NCI-H187 treated with DMSO at 0.1 percent for 48 hours (cell line): ENCODE measurements around the gene TEX14.
"Not testable (repeated sequence)": the region's sequence is repeated elsewhere in the genome, so short reads cannot be mapped to it uniquely, and the experiment has no call there.

Experiments used
- DNase-seq: peaks from one replicate; lab custom pipeline; 2025; lab: John Stamatoyannopoulos, UW

The TEX14 gene

GRCh38 chr17:58557981-58558380, 133.9 kb downstream of the TEX14 start:
- no peak for DNase-seq

DNA sequence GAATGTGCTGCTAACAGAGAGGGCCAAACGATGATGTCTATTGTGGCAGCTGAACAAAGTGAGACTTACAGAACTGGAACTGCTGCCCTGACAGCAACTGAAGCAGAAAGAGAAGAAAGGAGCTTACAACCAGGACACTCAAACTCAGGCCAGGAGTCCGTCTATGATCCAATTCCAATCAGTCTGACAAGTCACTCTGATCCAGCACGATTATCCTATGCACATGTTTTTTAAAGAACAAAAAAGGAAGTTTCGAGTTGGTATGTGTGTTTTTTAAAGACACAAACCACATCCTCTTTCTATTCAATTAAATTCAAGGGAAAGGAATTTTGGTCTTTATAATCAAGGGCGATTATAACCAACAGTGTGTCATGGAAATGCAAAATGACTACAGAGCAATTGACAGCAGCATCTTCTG, 135.0 kb downstream of the TEX14 start:
- DNase-seq = no peak

- DNase-seq = not testable (repeated sequence)
Observed at GRCh38 chr17:58555109-58555508, 136.7 kb downstream of the TEX14 start.

GRCh38 chr17:58541249-58541648, 150.6 kb downstream of the TEX14 start:
- DNase-seq = no peak

DNA sequence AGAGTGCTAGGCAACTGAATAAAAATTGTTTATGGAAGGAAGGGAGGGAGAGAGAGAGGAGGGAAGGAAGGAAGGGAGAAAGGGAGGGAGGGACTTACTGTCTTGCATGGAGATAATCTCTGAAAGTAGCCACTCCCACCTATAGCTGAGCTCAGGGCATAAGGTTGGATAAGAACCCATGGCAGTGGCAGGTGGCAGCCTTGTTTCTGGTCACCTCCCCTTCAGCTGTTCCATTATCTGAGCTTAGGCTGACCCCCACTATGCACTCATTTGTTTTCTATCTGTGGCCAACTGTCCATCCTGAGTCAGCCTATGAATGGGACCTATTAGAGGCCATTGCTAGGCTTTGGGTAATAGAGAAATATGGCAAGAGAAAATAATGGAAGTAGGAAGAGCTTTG, 152.1 kb downstream of the TEX14 start:
- DNase-seq = no peak

DNA sequence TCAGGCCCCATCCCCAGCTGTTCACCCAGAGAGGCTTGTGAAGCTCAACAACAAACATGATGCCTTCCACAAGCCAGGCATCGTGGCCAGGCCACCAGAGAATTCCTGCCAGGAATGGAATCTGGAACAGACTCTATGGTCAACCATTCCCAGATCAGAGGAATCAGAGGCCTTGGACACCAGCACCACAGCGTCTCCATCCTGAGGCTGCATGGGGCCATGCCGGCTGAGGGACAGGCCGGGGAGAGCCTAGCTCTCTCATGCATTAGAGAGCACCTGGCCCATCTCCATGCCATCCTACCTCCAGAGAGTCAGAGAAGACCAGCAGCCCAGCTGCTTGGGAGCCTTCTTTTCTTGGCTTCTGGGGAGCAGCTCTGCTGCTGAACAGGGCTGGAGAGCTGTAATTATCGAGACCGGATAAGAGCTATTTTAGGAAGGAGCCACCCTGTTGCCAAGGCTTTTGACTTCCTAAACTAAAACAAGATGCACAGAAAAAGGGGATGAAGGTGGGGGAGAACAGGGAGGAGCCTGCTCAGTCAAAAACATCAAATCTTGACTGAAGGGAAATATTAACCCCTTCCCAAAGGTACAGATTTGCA, 152.9 kb downstream of the TEX14 start:
- DNase-seq = no peak

- no peak for DNase-seq
Observed at GRCh38 chr17:58537266-58537665, 154.6 kb downstream of the TEX14 start.

GRCh38 chr17:58536542-58536941, 155.3 kb downstream of the TEX14 start:
- no peak for DNase-seq

DNA sequence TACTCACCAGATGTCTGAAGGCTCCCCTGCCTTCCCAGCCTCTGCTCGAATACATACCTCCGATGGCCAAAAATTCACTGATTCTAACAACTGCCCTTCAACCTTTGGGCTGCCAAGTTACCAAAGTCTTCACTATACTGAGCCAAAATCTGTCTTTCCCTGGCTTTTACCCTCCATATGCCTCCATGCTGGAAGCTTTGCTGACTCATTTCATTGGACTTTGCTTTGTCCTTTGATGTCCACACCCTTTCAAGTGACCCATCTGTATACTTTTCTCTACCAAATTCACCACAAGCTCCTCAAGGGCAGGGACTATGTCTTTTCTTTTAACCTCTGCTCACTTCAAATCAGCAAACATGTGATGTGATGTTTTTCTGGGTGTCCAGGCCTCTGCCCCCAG, 156.4 kb downstream of the TEX14 start:
- DNase-seq = no peak

- DNase-seq = no peak
Observed at GRCh38 chr17:58534901-58535421, 156.9 kb downstream of the TEX14 start.

DNA sequence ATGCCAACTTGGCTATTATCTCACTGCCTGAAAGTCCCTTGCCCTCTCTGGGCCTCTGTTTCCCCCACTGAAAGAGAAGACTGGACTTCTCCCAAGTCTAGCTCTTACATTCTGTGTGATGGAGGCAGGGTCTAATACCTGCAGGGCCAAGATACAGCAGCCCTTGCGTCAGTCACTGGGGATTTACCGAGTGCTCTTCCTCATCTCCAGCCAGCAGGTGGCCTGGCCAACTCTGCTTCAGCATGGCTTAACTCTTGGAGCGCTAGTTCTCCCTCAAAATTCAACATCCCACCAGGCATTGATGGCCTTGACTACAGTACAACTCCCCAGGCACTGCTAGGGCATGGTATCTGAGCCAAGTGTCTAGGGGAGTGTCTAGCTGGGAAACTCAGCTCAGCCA, 157.5 kb downstream of the TEX14 start:
- DNase-seq = no peak

GRCh38 chr17:58533616-58534188, 158.1 kb downstream of the TEX14 start:
- no peak for DNase-seq

DNA sequence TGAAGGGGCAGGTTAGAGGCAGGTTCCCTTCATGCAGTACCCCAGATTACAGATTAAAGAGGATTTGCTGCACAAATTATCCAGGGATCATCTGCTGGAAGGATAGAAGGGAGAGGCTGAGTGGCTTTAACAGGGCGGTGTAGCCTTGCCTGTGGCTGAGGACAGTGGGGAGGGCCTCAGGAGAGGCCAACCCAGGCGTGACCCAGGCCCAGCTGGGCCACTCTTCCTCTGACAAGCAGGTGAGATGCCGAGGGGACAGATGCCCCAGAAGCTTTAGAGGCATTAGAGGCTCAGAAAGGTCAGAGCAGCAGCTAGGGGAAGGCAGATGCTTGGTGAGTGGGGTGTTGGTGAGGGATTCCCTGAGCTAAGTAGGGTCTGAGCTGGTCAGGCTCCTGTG, 159.3 kb downstream of the TEX14 start:
- no peak for DNase-seq

GRCh38 chr17:58531661-58532554, 159.9 kb downstream of the TEX14 start:
- no peak for DNase-seq

- DNase-seq = no peak
Observed at GRCh38 chr17:58531122-58531521, 160.7 kb downstream of the TEX14 start.

DNA sequence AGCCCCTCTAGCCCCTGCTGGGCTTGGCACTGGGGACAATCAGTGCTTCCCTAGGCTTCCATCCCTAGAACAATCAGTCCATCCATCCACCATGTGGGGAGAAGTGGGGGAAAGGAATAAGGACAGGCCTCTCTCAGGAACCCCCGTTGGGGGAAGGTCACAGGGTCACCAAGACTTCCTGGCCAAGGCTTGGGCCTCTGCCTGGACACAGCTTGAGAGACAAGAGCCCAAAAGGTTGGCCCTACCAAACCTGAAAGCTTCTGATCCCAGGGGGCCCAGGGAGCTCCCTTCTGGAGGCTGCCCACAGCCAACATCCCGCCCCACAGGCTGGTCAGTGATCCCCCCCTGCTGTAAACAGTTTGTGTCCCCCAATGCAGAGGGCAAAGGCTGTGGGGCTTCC, 161.2 kb downstream of the TEX14 start:
- no peak for DNase-seq

GRCh38 chr17:58529275-58529674, 162.6 kb downstream of the TEX14 start:
- DNase-seq = no peak

DNA sequence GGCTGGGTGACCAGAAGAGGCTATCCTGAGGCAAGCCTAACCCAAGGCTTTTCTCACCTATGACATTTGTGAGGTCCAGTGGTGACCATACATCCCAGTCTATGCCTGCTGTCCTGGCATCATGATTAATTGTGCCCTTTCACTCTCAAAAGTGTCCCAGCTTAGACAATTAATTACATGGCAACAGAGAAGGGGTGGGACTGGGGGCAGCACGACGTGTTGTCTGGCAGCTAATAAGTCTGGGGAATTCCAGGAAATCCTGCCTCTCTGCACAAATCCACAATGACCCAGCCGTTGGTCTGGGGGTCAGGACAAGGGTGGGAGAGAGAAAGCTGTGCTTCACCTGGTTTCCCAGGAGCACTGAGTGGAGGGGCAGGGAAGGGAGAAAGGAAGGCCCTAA, 163.4 kb downstream of the TEX14 start:
- DNase-seq = no peak

GRCh38 chr17:58527949-58528348, 163.9 kb downstream of the TEX14 start:
- DNase-seq = no peak

DNA sequence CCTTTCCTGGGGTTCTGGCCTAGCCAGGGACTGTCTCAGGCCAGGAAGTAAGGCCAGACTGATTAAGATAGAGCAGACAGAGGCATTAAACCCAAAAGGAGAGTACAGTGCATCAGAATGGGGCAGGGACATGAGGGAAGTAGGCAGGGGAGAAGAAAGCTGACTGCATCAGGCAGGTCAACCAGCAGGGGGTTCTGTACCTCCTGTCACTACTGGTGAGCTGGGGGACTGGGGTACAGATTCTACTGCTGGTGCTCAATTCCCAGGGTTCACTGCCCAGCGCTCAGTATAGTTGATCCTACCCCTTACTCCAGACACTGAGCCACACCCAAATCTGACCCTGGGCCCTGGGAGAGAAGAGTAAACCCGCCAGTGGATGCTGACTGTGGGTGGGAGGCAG, 164.5 kb downstream of the TEX14 start:
- no peak for DNase-seq

GRCh38 chr17:58525239-58525638, 166.6 kb downstream of the TEX14 start:
- DNase-seq = no peak

- no peak for DNase-seq
Observed at GRCh38 chr17:58521680-58522079, 170.2 kb downstream of the TEX14 start.

DNA sequence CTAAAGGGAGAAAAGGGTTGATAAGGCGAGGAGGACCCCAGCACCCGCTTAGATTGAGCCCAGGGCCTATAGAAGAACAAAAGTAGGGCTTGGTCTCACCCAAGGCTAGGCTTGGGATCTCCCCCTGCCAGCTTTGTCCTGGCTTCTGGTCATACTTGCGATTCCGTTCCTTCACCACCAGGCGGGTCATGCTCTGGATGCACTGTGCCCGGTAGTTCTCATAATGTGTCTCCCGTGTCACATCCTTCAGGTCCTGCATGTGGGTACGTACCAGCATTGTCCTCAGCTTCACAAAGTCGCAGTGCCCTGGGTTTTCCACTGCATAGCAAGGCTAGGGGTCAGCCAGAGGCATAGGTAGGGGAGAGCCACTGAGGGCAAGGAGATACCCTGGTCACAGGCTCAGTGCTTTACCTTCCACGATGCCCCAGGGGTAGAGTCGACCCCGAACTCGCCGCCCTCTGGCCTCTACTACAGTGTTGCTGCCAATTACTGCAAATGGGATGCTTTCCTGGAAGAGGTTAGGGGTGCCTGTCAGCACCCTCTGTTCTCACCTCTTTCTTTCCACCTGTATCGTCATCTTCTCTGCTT, 170.9 kb downstream of the TEX14 start:
- DNase-seq = no peak
